Activated CD4-positive, alpha-beta T cell treated with anti-CD3 and anti-CD28 coated beads for 1 hour (primary cell): ENCODE data around the gene ZNF491.
"Not testable (repeated sequence)": the region's sequence is repeated elsewhere in the genome, so short reads cannot be mapped to it uniquely, and the experiment has no call there.

Experiments used
- DNase-seq: peaks from one replicate; pipeline ENCODE4 v3.0.0-alpha.2; 2020

Gene ZNF491

GRCh38 chr19:11798391-11799330, at the start of gene ZNF491:
Gene ZNF491, plus strand, starts transcription at chr19:11798523. Its CDS starts 7,431 bp downstream, at chr19:11805954.
- peak; percentile 78 for DNase-seq

GRCh38 chr19:11749751-11750150, 48.6 kb upstream of the ZNF491 start:
- no peak for DNase-seq

- DNase-seq, result no peak
These were observed 46.0 kb upstream of the ZNF491 start for GRCh38 chr19:11752244-11752736.

- no peak for DNase-seq
These were observed 43.7 kb upstream of the ZNF491 start for GRCh38 chr19:11754663-11755062.

GRCh38 chr19:11756965-11757364, 41.4 kb upstream of the ZNF491 start:
- DNase-seq, result no peak

GRCh38 chr19:11759805-11760204, 38.5 kb upstream of the ZNF491 start:
- DNase-seq, result no peak

GRCh38 chr19:11763117-11763516, 35.2 kb upstream of the ZNF491 start:
- no peak for DNase-seq

GRCh38 chr19:11763611-11764010, 34.7 kb upstream of the ZNF491 start:
- no peak for DNase-seq

- peak; percentile 85 for DNase-seq
These were observed 31.4 kb upstream of the ZNF491 start, which contains the start of gene ZNF441 for GRCh38 chr19:11766597-11767591. Gene ZNF441, plus strand, starts transcription at chr19:11767000. Its CDS starts 194 bp downstream, at chr19:11767194.

- peak; percentile 8 for DNase-seq
These were observed 30.6 kb upstream of the ZNF491 start for GRCh38 chr19:11767633-11768133.

GRCh38 chr19:11769995-11770394, 28.3 kb upstream of the ZNF491 start:
- DNase-seq, result no peak

- not testable (repeated sequence) for DNase-seq
These were observed 26.8 kb upstream of the ZNF491 start for GRCh38 chr19:11771520-11771919.

GRCh38 chr19:11776669-11777068, 21.7 kb upstream of the ZNF491 start:
- DNase-seq, result not testable (repeated sequence)

GRCh38 chr19:11780431-11781020, 17.8 kb upstream of the ZNF491 start:
- no peak for DNase-seq

GRCh38 chr19:11781295-11782057, 16.8 kb upstream of the ZNF491 start:
- DNase-seq, result no peak

GRCh38 chr19:11783767-11784166, 14.6 kb upstream of the ZNF491 start:
- no peak for DNase-seq

GRCh38 chr19:11784356-11784755, 14.0 kb upstream of the ZNF491 start:
- no peak for DNase-seq

- no peak for DNase-seq
These were observed 10.8 kb upstream of the ZNF491 start for GRCh38 chr19:11787536-11787935.

GRCh38 chr19:11792942-11793341, 5.4 kb upstream of the ZNF491 start:
- DNase-seq, result no peak

GRCh38 chr19:11797491-11797890, 832 bp upstream of the ZNF491 start:
- DNase-seq, result peak; percentile 62

GRCh38 chr19:11806354-11807098, 8.2 kb downstream of the ZNF491 start:
- no peak for DNase-seq
